HepG2 (cell line): ENCODE results near the gene SNCA. TPM values are rescaled to one million over a fixed set of nuclear protein-coding genes. Genes with fewer than 3 reads are reported as not detected.

ENCODE experiments used
- AGO1 ChIP-seq: fragments of 200-400 bp; formaldehyde crosslinking; IDR thresholded peaks from 2 replicates; pipeline ENCODE4 v1.6.1; 2017; ENCODE audit warnings: mild to moderate bottlenecking, low read depth, low read length, moderate library complexity; ENCODE audit not compliant: poor library complexity, severe bottlenecking
- ARNT2 ChIP-seq: sonication (generic); formaldehyde crosslinking; IDR thresholded peaks from 2 replicates; pipeline ENCODE4 v1.8.0; 2022; ENCODE audit warnings: mild to moderate bottlenecking, low read depth, missing genetic modification reagents, moderate library complexity
- HNRNPL ChIP-seq: fragments of 200-400 bp; formaldehyde crosslinking; IDR thresholded peaks from 2 replicates; pipeline ENCODE4 v1.6.1; 2017; ENCODE audit warnings: mild to moderate bottlenecking, low read depth, low read length
- KDM4B ChIP-seq: sonication (generic); formaldehyde crosslinking; IDR thresholded peaks from 2 replicates; pipeline ENCODE4 v1.4.0; 2020; ENCODE audit warnings: missing genetic modification reagents
- MAZ ChIP-seq, 2 experiments: sonication (generic) in 1 of 2; formaldehyde crosslinking in 1 of 2; IDR thresholded peaks; 2 replicates each; pipeline versions ENCODE4 v1.5.0 to v1.6.1; 2012 to 2020; ENCODE audit warnings: low read depth in 2 of 2, mild to moderate bottlenecking in 2 of 2, borderline replicate concordance in 1 of 2, improper control_type of control experiment in 1 of 2, low read length in 1 of 2, missing genetic modification reagents in 1 of 2, moderate library complexity in 1 of 2
- POGZ ChIP-seq: sonication (generic); formaldehyde crosslinking; IDR thresholded peaks from 2 replicates; pipeline ENCODE4 v1.4.0; 2020; ENCODE audit warnings: mild to moderate bottlenecking, missing genetic modification reagents
- RFX5 ChIP-seq: IDR thresholded peaks from 2 replicates; pipeline ENCODE4 v1.6.1; 2011; ENCODE audit warnings: low read depth, low read length, improper control_type of control experiment
- SMC3 ChIP-seq: IDR thresholded peaks from 2 replicates; pipeline ENCODE4 v1.6.1; 2011; ENCODE audit warnings: low read length, improper control_type of control experiment
- YEATS2 ChIP-seq: sonication (generic); formaldehyde crosslinking; IDR thresholded peaks from 2 replicates; pipeline ENCODE4 v1.4.0; 2020; ENCODE audit warnings: missing genetic modification reagents, borderline replicate concordance
- ZNF205 ChIP-seq: IDR thresholded peaks from 2 replicates; pipeline ENCODE4 v1.6.1; 2018; ENCODE audit warnings: missing biosample characterization, missing genetic modification reagents
- ZNF350 ChIP-seq: sonication (generic); formaldehyde crosslinking; IDR thresholded peaks from 2 replicates; pipeline ENCODE4 v1.4.0; 2020; ENCODE audit warnings: mild to moderate bottlenecking, low read depth, missing genetic modification reagents, borderline replicate concordance
- ZNF432 ChIP-seq: sonication (generic); formaldehyde crosslinking; IDR thresholded peaks from 2 replicates; pipeline ENCODE4 v1.5.0; 2020; ENCODE audit warnings: missing genetic modification reagents, mild to moderate bottlenecking, borderline replicate concordance
- ZNF512 ChIP-seq: sonication (generic); formaldehyde crosslinking; IDR thresholded peaks from 2 replicates; pipeline ENCODE4 v1.4.0; 2020; ENCODE audit warnings: mild to moderate bottlenecking, missing genetic modification reagents
- polyA plus RNA-seq, 8 experiments: library from polyadenylated mRNA; depleted of rRNA in 3 of 8; stranded (reverse) in 7 of 8; unstranded in 1 of 8; fragments of >200 nt; fragmentation: Illumina TruSeq in 4 of 8; extraction: Trizol in 4 of 8; gene quantifications; 2 replicates each; pipeline versions ENCODE4 v1.2.1 to v1.2.3, GENCODE V29; 2011 to 2016; ENCODE audit warnings: low read depth in 4 of 8, missing spikeins in 1 of 8, mixed read lengths in 1 of 8; ENCODE audit not compliant: insufficient read depth in 1 of 8
- total RNA-seq, 5 experiments: library from RNA; depleted of rRNA; stranded (reverse); fragments of >200 nt; fragmentation: Illumina TruSeq; extraction: Trizol; gene quantifications; 2 replicates each; pipeline ENCODE4 v1.2.3, GENCODE V29; 2016; ENCODE audit warnings: low read depth in 1 of 5

SNCA gene
- total and polyA plus RNA-seq, 2 of the 13 experiments (the other 11 are each of a cell fraction or from before 2014, with no cell fraction given), result not detected

- peak; percentile 81; the same call in 1 of the 2 replicates for TF ChIP-seq KDM4B (CRISPR knock-in tag)
- peak; percentile 20; the same call in 1 of the 2 replicates for TF ChIP-seq YEATS2
- no peak for TF ChIP-seq RFX5
- no peak for TF ChIP-seq SMC3
- peak; percentile 43 for TF ChIP-seq AGO1
- TF ChIP-seq ARNT2 (CRISPR knock-in tag), result peak; percentile 70; the same call in 1 of the 2 replicates
- TF ChIP-seq ZNF350 (CRISPR knock-in tag), result peak; percentile 79
- no peak for TF ChIP-seq ZNF432 (CRISPR knock-in tag)
- TF ChIP-seq POGZ (CRISPR knock-in tag), result peak; percentile 62; the same call in 1 of the 2 replicates
- peak; percentile 27; the same call in 1 of the 2 replicates for TF ChIP-seq ZNF205 (CRISPR knock-in tag)
- TF ChIP-seq MAZ (IDR thresholded peaks at IDR 0.05; ENCODE audit: borderline replicate concordance, low read depth, low read length), result no peak
- TF ChIP-seq MAZ (CRISPR knock-in tag; IDR thresholded peaks at IDR 0.05; ENCODE audit: low read depth), result peak; percentile 60; the same call in 1 of the 2 replicates
- TF ChIP-seq ZNF512 (CRISPR knock-in tag), result no peak
- 0 out of 2 replicates have a peak, but pooled peaks have one; percentile 46 for TF ChIP-seq HNRNPL
Observed at GRCh38 chr4:89681219-89681618, 155.7 kb downstream of the SNCA start (continued).
